Endothelial cell of umbilical vein (primary cell): ENCODE measurements around the gene DSE.

ENCODE experiments used
- CTCF ChIP-seq, 2 donors: IDR thresholded peaks; 1 replicate in 1 of 2; 2 replicates in 1 of 2; pipeline ENCODE4 v1.5.1; 2011; ENCODE audit warnings: low read length in 2 of 2, mild to moderate bottlenecking in 2 of 2, moderate library complexity in 2 of 2, control low read depth in 1 of 2, inconsistent platforms in 1 of 2, low read depth in 1 of 2; ENCODE audit not compliant: insufficient read depth in 1 of 2; ENCODE audit errors: extremely low read depth in 1 of 2
- FOS ChIP-seq: IDR thresholded peaks from 2 replicates; pipeline ENCODE4 v1.6.1; 2011; ENCODE audit warnings: mild to moderate bottlenecking, low read length, moderate library complexity, borderline replicate concordance; ENCODE audit not compliant: insufficient read depth
- JUN ChIP-seq: IDR thresholded peaks from 2 replicates; pipeline ENCODE4 v1.6.1; 2011; ENCODE audit warnings: borderline replicate concordance, low read depth; ENCODE audit not compliant: insufficient read length, insufficient read depth
- MYC ChIP-seq: IDR thresholded peaks from one replicate; pipeline ENCODE4 v1.6.1; 2011; ENCODE audit warnings: mild to moderate bottlenecking, low read depth, low read length
- POLR2A ChIP-seq: IDR thresholded peaks from 2 replicates; pipeline ENCODE4 v1.6.1; 2012; ENCODE audit warnings: low read depth, mild to moderate bottlenecking, control low read depth, low read length

DNA sequence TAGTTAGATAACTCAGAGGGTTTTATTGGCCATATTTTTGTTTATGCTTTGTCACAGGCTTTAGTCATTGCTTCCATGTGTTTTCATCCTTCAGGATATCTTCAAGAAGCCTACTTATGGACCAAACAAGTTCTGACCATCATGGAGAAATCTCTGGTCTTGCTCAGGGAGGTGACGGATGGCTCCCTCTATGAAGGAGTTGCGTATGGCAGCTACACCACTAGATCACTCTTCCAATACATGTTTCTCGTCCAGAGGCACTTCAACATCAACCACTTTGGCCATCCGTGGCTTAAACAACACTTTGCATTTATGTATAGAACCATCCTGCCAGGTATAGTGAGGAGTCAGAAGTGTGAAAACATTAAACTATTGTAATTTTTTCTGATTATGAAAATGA is 60.1 kb downstream of the DSE start:
- TF ChIP-seq CTCF (IDR thresholded peaks at IDR 0.05; ENCODE audit: extremely low read depth in 1 of 2, insufficient read depth in 1 of 2, low read depth in 1 of 2, low read length in 2 of 2): no peak
- TF ChIP-seq POLR2A: no peak
- no peak for TF ChIP-seq JUN
- TF ChIP-seq MYC: no peak
- no peak for TF ChIP-seq FOS
